NB4 (cell line): ENCODE data around the gene GABRA6.

ENCODE experiments used
- DNase-seq: peaks from one replicate; pipeline ENCODE4 v3.0.0; 2010; ENCODE audit warnings: low read depth
- H3K4me3 ChIP-seq: one replicate; pipeline ENCODE4 v1.5.1; 2011; ENCODE audit warnings: mild to moderate bottlenecking, low read depth, low read length, moderate library complexity
- CTCF ChIP-seq: IDR thresholded peaks from one replicate; pipeline ENCODE4 v1.5.1; 2012; ENCODE audit warnings: low read depth, low read length
- MAX ChIP-seq: IDR thresholded peaks from 2 replicates; pipeline ENCODE4 v1.6.1; 2011; ENCODE audit warnings: low read depth, low read length
- MYC ChIP-seq: IDR thresholded peaks from 2 replicates; pipeline ENCODE4 v1.6.1; 2011; ENCODE audit warnings: low read depth, low read length
- POLR2A ChIP-seq: IDR thresholded peaks from 2 replicates; pipeline ENCODE4 v1.6.1; 2011; ENCODE audit warnings: mild to moderate bottlenecking; ENCODE audit not compliant: insufficient read length; ENCODE audit errors: extremely low read depth

The GABRA6 gene

GRCh38 chr5:161663431-161663830 is 22.1 kb upstream of the GABRA6 start:
- no peak for DNase-seq
- TF ChIP-seq MAX = no peak
- TF ChIP-seq CTCF = no peak
- TF ChIP-seq MYC = no peak
- no peak for TF ChIP-seq POLR2A
- no peak overlapping the region for H3K4me3 ChIP-seq

- TF ChIP-seq CTCF (peak; percentile 24), POLR2A (no peak), MYC (no peak), MAX (no peak)
- no peak overlapping the region for H3K4me3 ChIP-seq
- peak; percentile 12 for DNase-seq
Observed at GRCh38 chr5:161676103-161676502, 9.4 kb upstream of the GABRA6 start.

GRCh38 chr5:161686149-161686548 is 628 bp downstream of the GABRA6 start:
- H3K4me3 ChIP-seq = no peak overlapping the region
- DNase-seq = no peak
- no peak for TF ChIP-seq POLR2A
- TF ChIP-seq MAX = no peak

GRCh38 chr5:161686881-161687280 is 1.4 kb downstream of the GABRA6 start:
- DNase-seq = no peak
- H3K4me3 ChIP-seq = no peak overlapping the region
- TF ChIP-seq MYC = no peak
- no peak for TF ChIP-seq CTCF
- no peak for TF ChIP-seq MAX

- DNase-seq = no peak
- TF ChIP-seq POLR2A = no peak
- no peak for TF ChIP-seq MAX
- TF ChIP-seq MYC = no peak
- no peak for TF ChIP-seq CTCF
- no peak overlapping the region for H3K4me3 ChIP-seq
Observed at GRCh38 chr5:161687316-161687715, 1.8 kb downstream of the GABRA6 start.

GRCh38 chr5:161691911-161692310 is 6.4 kb downstream of the GABRA6 start:
- TF ChIP-seq POLR2A (no peak), MYC (no peak), CTCF (no peak), MAX (no peak)
- DNase-seq = no peak
- H3K4me3 ChIP-seq = no peak overlapping the region
